HG02759 (cell line): ENCODE data around the gene BAG2.

Experiments used
- ATAC-seq: cut with Tn5 transposase; IDR thresholded peaks from one replicate; pipeline ENCODE4 v1.9.1; 2021; ENCODE audit warnings: mild to moderate bottlenecking, moderate library complexity; ENCODE audit not compliant: unreplicated experiment

BAG2 gene

GRCh38 chr6:57172136-57173055, at the start of gene BAG2:
BAG2 (plus strand) TSS chr6:57172326; CDS start chr6:57172698, 372 bp downstream.
- peak; percentile 92 for ATAC-seq

- ATAC-seq: no peak
Measured at GRCh38 chr6:57123111-57123510, 49.0 kb upstream of the BAG2 start.

- no peak for ATAC-seq
Measured at GRCh38 chr6:57127763-57128162, 44.4 kb upstream of the BAG2 start.

DNA sequence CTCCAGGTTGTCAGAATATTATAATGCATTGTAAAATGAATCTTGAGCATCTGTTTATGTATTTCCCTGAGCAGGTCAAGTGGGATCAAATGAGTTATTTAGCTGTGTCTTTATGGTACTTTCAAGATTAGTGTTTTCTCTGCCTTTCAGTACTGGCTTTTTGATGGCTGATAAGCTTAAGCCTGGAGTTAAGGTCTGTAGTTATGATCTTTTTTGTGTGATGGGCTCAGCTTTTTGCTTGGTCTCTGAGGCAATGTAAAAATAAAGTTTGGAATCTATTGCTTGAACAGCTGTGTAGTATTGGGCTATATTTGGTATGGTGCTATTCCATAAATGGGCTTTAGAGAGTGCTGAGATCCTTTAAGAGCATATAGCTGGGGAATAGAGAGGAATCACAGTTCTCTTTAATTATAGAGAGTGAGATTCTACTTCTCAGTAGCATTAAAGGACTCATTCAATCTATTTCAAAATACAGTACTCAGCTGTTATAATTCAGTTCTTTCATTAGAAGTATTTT, 41.4 kb upstream of the BAG2 start:
- ATAC-seq: no peak

GRCh38 chr6:57134954-57135353, 37.2 kb upstream of the BAG2 start:
- no peak for ATAC-seq

DNA sequence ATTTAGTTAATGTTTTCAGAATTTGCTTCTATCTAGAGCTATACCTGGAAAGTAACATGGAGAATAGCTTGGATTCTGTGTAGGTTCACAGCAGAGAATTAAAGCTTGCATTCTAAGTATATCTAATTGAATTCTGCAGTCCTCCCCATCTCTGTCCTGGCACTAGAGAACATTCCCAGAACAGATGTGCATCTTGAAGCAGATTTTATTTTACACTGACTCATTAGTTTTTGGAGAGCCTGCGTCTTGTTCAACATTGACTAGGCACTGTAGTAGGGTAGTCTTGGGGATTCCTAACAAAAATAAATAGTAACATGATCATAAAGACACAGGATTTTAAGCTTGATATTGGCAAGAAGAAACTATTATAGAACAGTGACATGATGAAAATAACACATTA, 36.2 kb upstream of the BAG2 start:
- ATAC-seq: no peak

DNA sequence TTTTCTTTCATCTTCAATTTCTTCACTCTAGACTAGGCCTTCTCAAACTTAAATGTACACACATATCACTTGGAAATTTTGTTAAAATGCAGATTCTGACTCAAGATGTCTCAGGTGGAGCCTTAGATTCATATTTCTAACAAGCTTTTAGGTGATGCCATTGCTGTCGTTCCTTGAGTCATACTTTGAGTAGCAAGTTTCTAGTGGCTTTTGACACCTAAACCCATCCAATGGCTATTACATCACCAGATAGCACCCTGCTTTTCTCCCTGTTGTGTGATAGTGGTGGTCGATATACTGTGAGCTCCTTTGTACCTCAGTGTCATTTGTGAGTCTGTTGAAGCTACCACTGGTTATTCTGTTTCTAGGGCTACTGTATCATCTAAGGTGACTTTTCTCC, 34.8 kb upstream of the BAG2 start:
- ATAC-seq: no peak

DNA sequence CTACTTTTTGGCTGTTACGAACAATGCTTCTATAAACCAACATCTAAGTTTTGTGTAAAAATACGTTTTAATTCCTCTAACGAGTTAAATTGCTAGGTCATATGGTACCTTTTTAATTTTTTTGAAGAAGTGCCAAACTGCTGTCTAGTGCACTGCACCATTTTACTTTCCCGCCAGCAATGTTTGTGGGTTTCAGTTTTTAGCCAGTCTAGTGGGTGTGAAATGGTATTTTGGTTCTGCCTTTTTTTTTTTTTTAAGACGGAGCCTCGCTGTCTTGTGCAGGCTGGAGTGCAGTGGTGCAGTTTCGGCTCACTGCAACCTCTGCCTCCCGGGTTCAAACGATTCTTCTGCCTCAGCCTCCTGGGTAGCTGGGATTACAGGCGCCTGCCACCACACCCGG, 34.1 kb upstream of the BAG2 start:
- ATAC-seq: no peak

GRCh38 chr6:57141451-57142177, 30.5 kb upstream of the BAG2 start:
- ATAC-seq: no peak

DNA sequence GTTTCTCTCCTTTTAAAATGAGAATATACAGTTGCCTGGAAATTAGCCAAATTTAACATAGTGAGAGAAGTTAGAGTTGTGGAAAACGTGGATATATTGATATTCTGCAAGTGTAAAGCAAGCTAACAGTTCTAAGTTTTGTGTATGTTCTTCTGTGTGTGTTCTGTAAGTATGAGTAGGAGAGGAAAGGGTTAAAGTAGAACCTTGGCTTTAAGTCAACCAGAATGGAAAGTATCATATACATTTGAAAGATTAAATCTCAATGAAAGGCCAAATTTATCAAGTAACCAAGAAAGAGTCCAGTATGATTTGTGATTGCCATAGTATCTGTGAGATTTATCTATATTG, 30.0 kb upstream of the BAG2 start:
- ATAC-seq: no peak

- ATAC-seq: no peak
Measured at GRCh38 chr6:57143690-57144089, 28.4 kb upstream of the BAG2 start.

GRCh38 chr6:57147401-57147800, 24.7 kb upstream of the BAG2 start:
- no peak for ATAC-seq

GRCh38 chr6:57147955-57148858, 23.9 kb upstream of the BAG2 start:
- ATAC-seq: no peak

GRCh38 chr6:57158658-57159057, 13.5 kb upstream of the BAG2 start:
- no peak for ATAC-seq

- no peak for ATAC-seq
Measured at GRCh38 chr6:57159127-57159526, 13.0 kb upstream of the BAG2 start.

- no peak for ATAC-seq
Measured at GRCh38 chr6:57162028-57162427, 10.1 kb upstream of the BAG2 start.

DNA sequence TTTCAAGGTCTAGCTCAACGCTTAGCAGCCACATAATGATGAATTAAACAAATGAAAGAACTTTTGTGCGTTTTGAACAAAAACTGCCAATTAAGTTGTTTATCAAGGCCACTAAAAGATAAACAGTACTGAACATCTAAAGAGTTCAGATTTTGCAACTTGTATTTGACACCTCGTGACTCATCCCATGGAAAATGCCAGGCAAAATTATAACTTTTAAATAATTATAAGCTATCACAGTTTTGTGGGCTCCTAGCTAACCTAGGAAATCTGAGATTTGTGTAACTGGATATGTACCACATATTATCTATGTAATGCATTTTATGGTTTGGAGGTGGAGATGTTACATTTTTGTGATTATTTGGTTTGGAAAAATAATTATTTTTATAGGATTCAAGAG, 9.6 kb upstream of the BAG2 start:
- no peak for ATAC-seq

DNA sequence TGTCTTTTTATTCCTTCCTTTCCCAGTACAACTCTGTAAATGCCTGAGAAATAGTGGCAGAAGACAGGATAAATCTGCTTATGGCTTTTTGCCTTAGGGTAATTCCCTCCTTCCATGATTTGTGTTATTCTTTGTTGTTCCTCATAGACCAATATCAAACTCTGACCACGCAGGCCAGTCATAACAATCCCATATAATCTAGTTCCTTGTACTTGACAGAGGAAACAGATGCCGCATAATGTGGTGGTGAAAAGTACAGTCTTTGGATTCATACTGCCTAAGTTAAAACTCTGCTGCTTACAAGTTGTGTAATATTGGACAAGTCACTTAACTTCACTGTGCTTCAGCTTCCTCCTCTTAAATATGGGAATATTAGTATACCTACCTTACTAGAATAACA, 8.2 kb upstream of the BAG2 start:
- no peak for ATAC-seq

DNA sequence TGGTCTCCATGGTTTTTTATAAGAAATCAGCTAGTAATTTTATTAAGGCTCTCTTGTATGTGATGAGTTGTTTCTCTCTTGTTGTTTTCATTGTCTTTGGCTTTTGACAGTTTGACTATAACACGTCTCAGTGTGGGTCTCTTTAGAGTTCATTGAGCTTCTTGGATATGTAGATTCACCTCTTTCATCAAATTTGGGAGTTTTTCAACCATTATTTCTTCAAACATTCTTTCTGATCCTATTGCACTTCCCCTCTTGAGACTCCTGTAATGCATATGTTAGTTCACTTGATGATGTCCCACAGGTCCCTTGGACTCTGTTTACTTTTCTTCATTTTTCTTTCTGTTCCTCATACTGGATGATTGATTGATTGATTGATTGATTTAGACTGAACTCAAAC, 7.0 kb upstream of the BAG2 start:
- ATAC-seq: no peak

DNA sequence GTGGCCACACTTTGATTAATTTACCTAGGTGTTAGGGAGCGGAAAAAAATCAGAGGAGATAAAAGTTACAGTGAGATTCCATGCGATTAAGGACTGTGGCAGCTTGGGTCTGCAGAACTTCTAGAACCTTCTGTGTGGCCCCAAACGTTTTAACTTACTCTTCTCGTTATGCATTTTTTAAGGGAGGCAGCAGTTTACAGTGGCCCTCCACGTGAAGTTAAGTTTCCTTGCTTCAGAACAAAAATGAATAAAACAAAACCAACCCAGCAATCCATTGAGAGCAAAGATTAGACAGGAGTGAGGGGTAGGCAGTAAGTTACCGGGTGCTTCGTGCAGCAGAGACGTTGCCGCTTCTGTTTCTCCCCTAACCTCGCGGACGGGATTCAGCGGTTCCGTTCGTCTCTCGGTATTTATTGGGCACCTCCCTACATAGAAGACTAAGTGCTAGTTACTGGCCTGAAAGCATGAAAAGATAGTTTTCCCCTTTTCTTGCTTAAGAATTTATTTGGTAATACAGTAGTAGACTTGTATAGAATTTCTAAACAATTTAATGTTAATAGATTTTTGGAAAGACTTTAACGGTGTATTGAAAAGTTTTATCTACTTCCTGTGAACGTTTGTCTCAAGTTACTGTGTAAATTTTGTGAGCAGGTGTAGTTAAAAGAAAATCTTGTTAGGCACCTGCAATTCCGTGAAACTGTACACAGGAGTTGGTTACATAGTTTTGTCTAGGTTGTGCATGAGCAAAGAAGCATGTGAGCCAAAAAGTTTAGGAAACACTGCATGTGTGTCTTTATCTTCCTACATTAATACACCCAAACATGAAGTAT, 1.1 kb downstream of the BAG2 start:
- ATAC-seq: no peak
